K562 (cell line): Measurements from ENCODE around the gene KCNB1. TPM values are rescaled to one million over a fixed set of nuclear protein-coding genes. Genes with fewer than 3 reads are reported as not detected.

ENCODE experiments used
- ATAC-seq: fragments of 200-7000 bp; cut with Tn5 transposase; 3 replicates; pipeline ENCODE4 v1.9.1; 2020; ENCODE audit warnings: moderate library complexity
- BruUV-seq: library from RNA; stranded (reverse); fragments of 400-500 nt; replicated peaks from 2 replicates; lab custom pipeline; 2021; lab: Mats Ljungman, UMichigan
- CTCF ChIA-PET: fragments of 300-600 bp; formaldehyde crosslinking; extraction: SDS; loops from one replicate; lab custom pipeline; 2021; ENCODE audit warnings: low intra/inter-chr PET ratio; lab: Yijun Ruan, JAX
- POLR2A ChIA-PET: fragments of 300-600, 350-650 bp; sonication (Branson Sonifier 250); formaldehyde crosslinking; extraction: SDS; loops from one replicate; lab custom pipeline; 2021; ENCODE audit warnings: antibody characterized with exemption, inconsistent platforms; lab: Yijun Ruan, JAX
- DNase-seq, 4 experiments: peaks; one replicate each; pipeline versions ENCODE4 v3.0.0 to v3.0.0-alpha.2; 2011 to 2018; ENCODE audit warnings: low spot score in 3 of 4, mixed read lengths in 3 of 4; ENCODE audit errors: extremely low read depth in 1 of 4
- FAIRE-seq: peaks from 2 replicates; lab custom pipeline; 2011; peaks lifted over from hg19 to GRCh38; lab: Jason Lieb, UNC
- H2AFZ ChIP-seq: 2 replicates; pipeline ENCODE4 v1.6.0; 2011; ENCODE audit warnings: low read depth, low read length, control low read depth, inconsistent platforms
- H3K27ac ChIP-seq: fragments of 200-600 bp; 3 replicates; pipeline ENCODE4 v1.8.0; 2011; ENCODE audit warnings: low read depth, mild to moderate bottlenecking, control low read depth, inconsistent platforms, low read length, moderate library complexity, mixed read lengths; ENCODE audit errors: extremely low read depth
- H3K27me3 ChIP-seq, 2 experiments: fragments of 300-600 bp in 1 of 2; 2 replicates in 1 of 2; 3 replicates in 1 of 2; pipeline versions ENCODE4 v1.6.0 to v1.8.0; 2011; ENCODE audit warnings: inconsistent platforms in 2 of 2, low read length in 2 of 2, mild to moderate bottlenecking in 1 of 2, mixed read lengths in 1 of 2, moderate library complexity in 1 of 2; ENCODE audit not compliant: control insufficient read depth in 2 of 2, insufficient read depth in 2 of 2
- H3K36me3 ChIP-seq: fragments of 300-600 bp; 3 replicates; pipeline ENCODE4 v1.8.0; 2011; ENCODE audit warnings: mild to moderate bottlenecking, low read length, inconsistent platforms; ENCODE audit not compliant: control insufficient read depth, insufficient read depth
- H3K4me1 ChIP-seq, 2 experiments: fragments of 200-600 bp in 1 of 2; replicated peaks in 1 of 2; 2 replicates in 1 of 2; 3 replicates in 1 of 2; pipeline versions ENCODE4 v1.5.1 to v1.8.0; 2011; ENCODE audit warnings: inconsistent platforms in 2 of 2, low read length in 2 of 2, mild to moderate bottlenecking in 1 of 2, mixed read lengths in 1 of 2, moderate library complexity in 1 of 2; ENCODE audit not compliant: control insufficient read depth in 2 of 2, insufficient read depth in 2 of 2
- H3K4me2 ChIP-seq: 2 replicates; pipeline ENCODE4 v1.6.1; 2011; ENCODE audit warnings: low read length, control low read depth, inconsistent platforms, mixed read lengths; ENCODE audit not compliant: insufficient read depth
- H3K4me3 ChIP-seq: fragments of 200-600 bp; sonication (generic), shearing (Covaris generic); 2 replicates; pipeline ENCODE4 v1.5.1; 2016; ENCODE audit warnings: control low read depth, inconsistent platforms
- H3K79me2 ChIP-seq: fragments of 200-600 bp; 3 replicates; pipeline ENCODE4 v1.8.0; 2011; ENCODE audit warnings: low read length, inconsistent platforms; ENCODE audit not compliant: control insufficient read depth, insufficient read depth
- H3K9ac ChIP-seq, 2 experiments: 2 replicates each; pipeline versions ENCODE4 v1.6.0 to v1.6.1; 2011; ENCODE audit warnings: low read depth in 2 of 2, low read length in 2 of 2, control low read depth in 1 of 2, inconsistent platforms in 1 of 2, mild to moderate bottlenecking in 1 of 2, mixed read lengths in 1 of 2; ENCODE audit not compliant: insufficient read depth in 1 of 2
- H3K9me1 ChIP-seq: one replicate; pipeline ENCODE4 v1.6.0; 2011; ENCODE audit warnings: inconsistent platforms, mild to moderate bottlenecking, low read length, moderate library complexity; ENCODE audit not compliant: control insufficient read depth, insufficient read depth
- H3K9me3 ChIP-seq: replicated peaks from 2 replicates; pipeline ENCODE4 v1.5.1; 2011; ENCODE audit warnings: low read depth, low read length, inconsistent platforms; ENCODE audit not compliant: control insufficient read depth, insufficient read depth
- H4K20me1 ChIP-seq: replicated peaks from 2 replicates; pipeline ENCODE4 v1.6.1; 2011; ENCODE audit warnings: low read length, inconsistent platforms, mixed read lengths; ENCODE audit not compliant: control insufficient read depth, insufficient read depth
- PKNOX1 ChIP-seq: fragments of 450-650 bp; IDR thresholded peaks from 2 replicates; pipeline ENCODE4 v1.6.1; 2016
- ZBTB17 ChIP-seq: fragments of 450-650 bp; formaldehyde crosslinking; IDR thresholded peaks from 2 replicates; pipeline ENCODE4 v1.4.0; 2020; ENCODE audit warnings: mild to moderate bottlenecking
- ZBTB34 ChIP-seq: fragments of 250-450 bp; sonication (Bioruptor Pico); IDR thresholded peaks from 2 replicates; pipeline ENCODE4 v1.8.0; 2021; ENCODE audit warnings: mild to moderate bottlenecking, moderate library complexity
- ZNF512 ChIP-seq: IDR thresholded peaks from 2 replicates; pipeline ENCODE4 v1.6.1; 2016; ENCODE audit warnings: missing genetic modification characterization, missing compliant biosample characterization
- WGBS: fragments of 100-300 bp; shearing (Covaris generic); methylation state at CpG from one replicate; pipeline ENCODE4 v1.1.6; 2016; ENCODE audit warnings: low coverage, mixed read lengths; ENCODE audit not compliant: insufficient coverage; ENCODE audit errors: missing lambda C conversion rate; 5-methylcytosine and 5-hydroxymethylcytosine counted together
- in situ Hi-C: fragments of 300-500 bp; cut with MboI; formaldehyde crosslinking; loops from 4 replicates; pipeline ENCODE4 v1.15.0; 2018; ENCODE audit warnings: inconsistent platforms, mixed read lengths
- intact Hi-C: fragments of 100-400 bp; cut with micrococcal nuclease; formaldehyde crosslinking; loops from 2 replicates; pipeline ENCODE4 v1.14.2; 2022
- polyA plus RNA-seq, 8 experiments: library from polyadenylated mRNA; depleted of rRNA in 4 of 8; stranded (reverse) in 5 of 8; unstranded in 3 of 8; fragments of >200 nt; fragmentation: Nextera tagmentation in 2 of 8; fragmentation: Illumina TruSeq in 1 of 8; extraction: Ambion mirVana in 2 of 8; extraction: Trizol in 1 of 8; gene quantifications; 2 replicates each; pipeline versions ENCODE4 v1.2.1 to v1.2.3, GENCODE V29; 2011 to 2014; ENCODE audit warnings: inconsistent platforms in 1 of 8, missing spikeins in 1 of 8
- total RNA-seq, 7 experiments: library from RNA; depleted of rRNA in 6 of 7; stranded (reverse); fragments of >200 nt in 6 of 7; fragmentation: Illumina TruSeq in 2 of 7; extraction: Trizol in 2 of 7; gene quantifications; 2 replicates each; pipeline versions ENCODE4 v1.2.1 to v1.2.3, GENCODE V29; 2011 to 2021; ENCODE audit warnings: low replicate concordance in 1 of 7

The KCNB1 gene
- total and polyA plus RNA-seq, 9 of the 15 experiments (the other 6 are each of a cell fraction or from before 2014, with no cell fraction given): 0.01 to 0.06 TPM; not detected in 7

- no peaks in the 10 kb centered on the region for H3K9me1 ChIP-seq
- 2% methylated on average over 6 of the region's 6 CpGs for WGBS
- ChIA-PET POLR2A (interaction anchor here (0.8 kb wide), 1 partner anchor 16 kb away, joined by 3 read pairs; no protein-coding TSS in a partner anchor), CTCF (no interaction called here)
- no peaks in the 10 kb centered on the region for H3K79me2 ChIP-seq
- no peaks in the 10 kb centered on the region for H3K9me3 ChIP-seq
- H2AFZ ChIP-seq: no peak overlapping the region
- DNase-seq (no peak), FAIRE-seq (no peak), ATAC-seq (no peak)
- H3K4me1 ChIP-seq: peaks cover 0 to 2% of the 10 kb centered on the region in 2 experiments; a peak in 1 of 5 replicates
- no peak overlapping the region for H3K4me2 ChIP-seq
- H3K27me3 ChIP-seq: peaks cover 32 to 63% of the 10 kb centered on the region in 2 experiments
- intact Hi-C loops (no loop called here), in situ Hi-C loops (no loop called here)
- no peak overlapping the region for H3K4me3 ChIP-seq
- no peaks in the 10 kb centered on the region for H3K36me3 ChIP-seq
- H3K9ac ChIP-seq: no peak overlapping the region
- H4K20me1 ChIP-seq: peaks cover 15% of the 10 kb centered on the region; the same call in 1 of the 2 replicates
- BruUV-seq: no TSS peak
- peak; percentile 46 for TF ChIP-seq PKNOX1
- TF ChIP-seq ZBTB34 (CRISPR knock-in tag): no peak
- no peak overlapping the region for H3K27ac ChIP-seq
Measured at GRCh38 chr20:49412953-49413352, 69.5 kb downstream of the KCNB1 start.

- ATAC-seq (no peak), FAIRE-seq (no peak), DNase-seq (no peak)
- peaks cover 30 to 68% of the 10 kb centered on the region in 2 experiments for H3K27me3 ChIP-seq
- in situ Hi-C loops (no loop called here), intact Hi-C loops (no loop called here)
- no peak overlapping the region for H3K4me3 ChIP-seq
- peaks cover 0 to 2% of the 10 kb centered on the region in 2 experiments; a peak in 1 of 5 replicates for H3K4me1 ChIP-seq
- ChIA-PET CTCF (no interaction called here), POLR2A (no interaction called here)
- H3K27ac ChIP-seq: no peak overlapping the region
- 29% methylated on average over 4 of the region's 4 CpGs for WGBS
- H3K79me2 ChIP-seq: no peaks in the 10 kb centered on the region
- H3K9me3 ChIP-seq: no peaks in the 10 kb centered on the region
- no TSS peak for BruUV-seq
- H3K9ac ChIP-seq: no peak overlapping the region
- 0 out of 2 replicates have a peak, but pooled peaks have one; percentile 36 for TF ChIP-seq ZBTB17
- TF ChIP-seq ZNF512 (tag): no peak
- H3K4me2 ChIP-seq: no peak overlapping the region
- H3K36me3 ChIP-seq: no peaks in the 10 kb centered on the region
- H2AFZ ChIP-seq: no peak overlapping the region
- peaks cover 15% of the 10 kb centered on the region for H4K20me1 ChIP-seq
- H3K9me1 ChIP-seq: no peaks in the 10 kb centered on the region
Measured at GRCh38 chr20:49412254-49412653, 70.2 kb downstream of the KCNB1 start.
